HepG2 (cell line): ENCODE results near the gene ARHGAP33. TPM values are rescaled to one million over a fixed set of nuclear protein-coding genes. Genes with fewer than 3 reads are reported as not detected.

Experiments used
- AHR ChIP-seq: IDR thresholded peaks from 2 replicates; pipeline ENCODE4 v1.6.1; 2018; ENCODE audit warnings: missing genetic modification reagents, missing compliant biosample characterization
- GATAD1 ChIP-seq: IDR thresholded peaks from 2 replicates; pipeline ENCODE4 v1.6.1; 2016; ENCODE audit warnings: missing genetic modification reagents, missing compliant biosample characterization
- MAZ ChIP-seq, 2 experiments: sonication (generic) in 1 of 2; formaldehyde crosslinking in 1 of 2; IDR thresholded peaks; 2 replicates each; pipeline versions ENCODE4 v1.5.0 to v1.6.1; 2012 to 2020; ENCODE audit warnings: low read depth in 2 of 2, mild to moderate bottlenecking in 2 of 2, borderline replicate concordance in 1 of 2, improper control_type of control experiment in 1 of 2, low read length in 1 of 2, missing genetic modification reagents in 1 of 2, moderate library complexity in 1 of 2
- PHF8 ChIP-seq: sonication (generic); formaldehyde crosslinking; IDR thresholded peaks from 2 replicates; pipeline ENCODE4 v1.5.0; 2020; ENCODE audit warnings: missing genetic modification reagents
- POLR2G ChIP-seq: fragments of 200-400 bp; formaldehyde crosslinking; IDR thresholded peaks from 2 replicates; pipeline ENCODE4 v1.6.1; 2018; ENCODE audit warnings: mild to moderate bottlenecking, low read depth, low read length, moderate library complexity
- PPARG ChIP-seq: conservative IDR thresholded peaks from 2 replicates; pipeline ENCODE4 v1.6.1; 2016; ENCODE audit warnings: missing biosample characterization, missing genetic modification reagents
- RBFOX2 ChIP-seq: fragments of 200-400 bp; formaldehyde crosslinking; IDR thresholded peaks from 2 replicates; pipeline ENCODE4 v1.6.1; 2017; ENCODE audit warnings: low read depth, mild to moderate bottlenecking, low read length
- REPIN1 ChIP-seq: sonication (generic); formaldehyde crosslinking; IDR thresholded peaks from 2 replicates; pipeline ENCODE4 v1.8.0; 2022; ENCODE audit warnings: missing genetic modification reagents, low read depth, mild to moderate bottlenecking, borderline replicate concordance
- SP2 ChIP-seq: sonication (generic); formaldehyde crosslinking; IDR thresholded peaks from 2 replicates; pipeline ENCODE4 v1.5.1; 2020; ENCODE audit warnings: mild to moderate bottlenecking, missing genetic modification reagents
- SRSF1 ChIP-seq: fragments of 200-400 bp; formaldehyde crosslinking; optimal IDR thresholded peaks from 2 replicates; pipeline ENCODE3; 2017; ENCODE audit warnings: mild to moderate bottlenecking, low read depth, low read length, moderate library complexity
- YY1 ChIP-seq: IDR thresholded peaks from 2 replicates; pipeline ENCODE4 v1.6.1; 2011; ENCODE audit warnings: low read length, low read depth, moderate library complexity, mild to moderate bottlenecking; ENCODE audit not compliant: insufficient read depth, insufficient replicate concordance
- ZBTB42 ChIP-seq: sonication (generic); formaldehyde crosslinking; IDR thresholded peaks from 2 replicates; pipeline ENCODE4 v1.5.0; 2020; ENCODE audit warnings: mild to moderate bottlenecking, missing genetic modification reagents
- ZFX ChIP-seq: sonication (generic); formaldehyde crosslinking; IDR thresholded peaks from 2 replicates; pipeline ENCODE4 v1.4.0; 2020; ENCODE audit warnings: mild to moderate bottlenecking, low read depth, missing genetic modification reagents, moderate library complexity
- ZFY ChIP-seq: sonication (generic); formaldehyde crosslinking; IDR thresholded peaks from 2 replicates; pipeline ENCODE4 v1.4.0; 2020; ENCODE audit warnings: missing genetic modification reagents
- ZNF781 ChIP-seq: sonication (generic); formaldehyde crosslinking; IDR thresholded peaks from 2 replicates; pipeline ENCODE4 v1.5.1; 2020; ENCODE audit warnings: borderline replicate concordance, mild to moderate bottlenecking, missing genetic modification reagents; ENCODE audit errors: not compliant biosample characterization
- polyA plus RNA-seq, 8 experiments: library from polyadenylated mRNA; depleted of rRNA in 3 of 8; stranded (reverse) in 7 of 8; unstranded in 1 of 8; fragments of >200 nt; fragmentation: Illumina TruSeq in 4 of 8; extraction: Trizol in 4 of 8; gene quantifications; 2 replicates each; pipeline versions ENCODE4 v1.2.1 to v1.2.3, GENCODE V29; 2011 to 2016; ENCODE audit warnings: low read depth in 4 of 8, missing spikeins in 1 of 8, mixed read lengths in 1 of 8; ENCODE audit not compliant: insufficient read depth in 1 of 8
- total RNA-seq, 5 experiments: library from RNA; depleted of rRNA; stranded (reverse); fragments of >200 nt; fragmentation: Illumina TruSeq; extraction: Trizol; gene quantifications; 2 replicates each; pipeline ENCODE4 v1.2.3, GENCODE V29; 2016; ENCODE audit warnings: low read depth in 1 of 5
- TF ChIP-seq, protein P1 (sequence below): sonication (generic); formaldehyde crosslinking; IDR thresholded peaks from 2 replicates; pipeline ENCODE4 v1.4.0; 2020; ENCODE audit warnings: missing genetic modification reagents
- TF ChIP-seq, protein P2 (sequence below): IDR thresholded peaks from 2 replicates; pipeline ENCODE4 v1.6.1; 2018; ENCODE audit warnings: missing genetic modification reagents, mild to moderate bottlenecking, missing compliant biosample characterization
- TF ChIP-seq, protein P3 (sequence below): sonication (generic); formaldehyde crosslinking; IDR thresholded peaks from 2 replicates; pipeline ENCODE4 v1.4.0; 2020; ENCODE audit warnings: missing genetic modification reagents
- TF ChIP-seq, protein P4 (sequence below): IDR thresholded peaks from 2 replicates; pipeline ENCODE4 v1.6.1; 2012; ENCODE audit warnings: low read depth, low read length, improper control_type of control experiment

Gene ARHGAP33
- total and polyA plus RNA-seq, 2 of the 13 experiments (the other 11 are each of a cell fraction or from before 2014, with no cell fraction given): 1.3 to 2.7 TPM

DNA sequence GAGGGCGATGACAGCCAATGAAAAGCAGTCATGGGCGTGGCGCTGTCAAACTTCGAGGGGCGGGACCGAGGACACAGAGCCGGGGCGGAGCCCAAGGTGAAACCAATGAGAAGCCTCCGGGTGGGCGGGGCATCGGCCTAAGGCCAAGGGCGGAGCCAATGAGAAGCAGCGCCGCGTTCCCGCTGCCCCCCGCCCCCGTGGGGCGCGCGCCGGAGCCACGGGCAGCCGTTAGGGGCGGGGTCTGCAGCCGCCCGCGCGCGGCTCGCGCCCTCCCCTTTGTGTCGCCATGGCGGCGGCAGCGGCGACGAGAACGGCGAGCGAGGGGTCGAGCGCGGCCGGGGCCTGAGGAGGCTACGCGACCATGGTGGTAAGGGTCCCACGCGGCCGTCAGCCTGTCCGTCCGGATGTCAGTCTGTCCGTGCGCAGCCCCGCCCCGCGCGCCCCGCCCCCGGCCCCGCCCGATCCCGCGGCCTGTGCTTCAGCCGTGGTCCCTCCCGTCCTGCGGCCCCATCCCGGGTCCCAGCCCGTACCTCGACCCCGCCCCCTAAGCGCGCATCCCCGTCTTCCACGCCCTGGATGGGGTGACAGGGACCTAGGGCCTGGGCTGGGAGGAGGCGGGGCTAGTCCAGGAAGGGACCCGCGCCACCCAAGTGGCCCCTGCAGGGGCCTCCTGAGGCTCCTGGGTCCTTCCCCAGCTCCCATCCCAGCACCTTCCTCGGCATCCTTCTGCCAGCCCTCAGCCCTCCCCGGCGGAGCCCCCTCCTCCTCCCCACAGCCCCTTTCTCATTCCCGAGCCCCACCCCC is at the start of gene ARHGAP33 (continued):
- TF ChIP-seq, protein P1, sequence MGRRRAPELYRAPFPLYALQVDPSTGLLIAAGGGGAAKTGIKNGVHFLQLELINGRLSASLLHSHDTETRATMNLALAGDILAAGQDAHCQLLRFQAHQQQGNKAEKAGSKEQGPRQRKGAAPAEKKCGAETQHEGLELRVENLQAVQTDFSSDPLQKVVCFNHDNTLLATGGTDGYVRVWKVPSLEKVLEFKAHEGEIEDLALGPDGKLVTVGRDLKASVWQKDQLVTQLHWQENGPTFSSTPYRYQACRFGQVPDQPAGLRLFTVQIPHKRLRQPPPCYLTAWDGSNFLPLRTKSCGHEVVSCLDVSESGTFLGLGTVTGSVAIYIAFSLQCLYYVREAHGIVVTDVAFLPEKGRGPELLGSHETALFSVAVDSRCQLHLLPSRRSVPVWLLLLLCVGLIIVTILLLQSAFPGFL (CRISPR knock-in tag): no peak
- 0 out of 2 replicates have a peak, but pooled peaks have one; percentile 33 for TF ChIP-seq POLR2G
- TF ChIP-seq SP2 (CRISPR knock-in tag): peak; percentile 77
- no peak for TF ChIP-seq ZBTB42 (CRISPR knock-in tag)
- no peak for TF ChIP-seq AHR (CRISPR knock-in tag)
- no peak for TF ChIP-seq SRSF1
- TF ChIP-seq PHF8 (CRISPR knock-in tag): peak; percentile 47
- TF ChIP-seq PPARG (CRISPR knock-in tag): no peak
- TF ChIP-seq RBFOX2: peak; percentile 36; the same call in 1 of the 2 replicates
- TF ChIP-seq, protein P2, sequence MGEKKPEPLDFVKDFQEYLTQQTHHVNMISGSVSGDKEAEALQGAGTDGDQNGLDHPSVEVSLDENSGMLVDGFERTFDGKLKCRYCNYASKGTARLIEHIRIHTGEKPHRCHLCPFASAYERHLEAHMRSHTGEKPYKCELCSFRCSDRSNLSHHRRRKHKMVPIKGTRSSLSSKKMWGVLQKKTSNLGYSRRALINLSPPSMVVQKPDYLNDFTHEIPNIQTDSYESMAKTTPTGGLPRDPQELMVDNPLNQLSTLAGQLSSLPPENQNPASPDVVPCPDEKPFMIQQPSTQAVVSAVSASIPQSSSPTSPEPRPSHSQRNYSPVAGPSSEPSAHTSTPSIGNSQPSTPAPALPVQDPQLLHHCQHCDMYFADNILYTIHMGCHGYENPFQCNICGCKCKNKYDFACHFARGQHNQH: no peak
- TF ChIP-seq YY1: peak; percentile 83
- no peak for TF ChIP-seq ZNF781 (CRISPR knock-in tag)
- TF ChIP-seq REPIN1: no peak
- TF ChIP-seq, protein P3, sequence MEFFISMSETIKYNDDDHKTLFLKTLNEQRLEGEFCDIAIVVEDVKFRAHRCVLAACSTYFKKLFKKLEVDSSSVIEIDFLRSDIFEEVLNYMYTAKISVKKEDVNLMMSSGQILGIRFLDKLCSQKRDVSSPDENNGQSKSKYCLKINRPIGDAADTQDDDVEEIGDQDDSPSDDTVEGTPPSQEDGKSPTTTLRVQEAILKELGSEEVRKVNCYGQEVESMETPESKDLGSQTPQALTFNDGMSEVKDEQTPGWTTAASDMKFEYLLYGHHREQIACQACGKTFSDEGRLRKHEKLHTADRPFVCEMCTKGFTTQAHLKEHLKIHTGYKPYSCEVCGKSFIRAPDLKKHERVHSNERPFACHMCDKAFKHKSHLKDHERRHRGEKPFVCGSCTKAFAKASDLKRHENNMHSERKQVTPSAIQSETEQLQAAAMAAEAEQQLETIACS (CRISPR knock-in tag): peak; percentile 84
- TF ChIP-seq GATAD1: no peak
- TF ChIP-seq, protein P4, sequence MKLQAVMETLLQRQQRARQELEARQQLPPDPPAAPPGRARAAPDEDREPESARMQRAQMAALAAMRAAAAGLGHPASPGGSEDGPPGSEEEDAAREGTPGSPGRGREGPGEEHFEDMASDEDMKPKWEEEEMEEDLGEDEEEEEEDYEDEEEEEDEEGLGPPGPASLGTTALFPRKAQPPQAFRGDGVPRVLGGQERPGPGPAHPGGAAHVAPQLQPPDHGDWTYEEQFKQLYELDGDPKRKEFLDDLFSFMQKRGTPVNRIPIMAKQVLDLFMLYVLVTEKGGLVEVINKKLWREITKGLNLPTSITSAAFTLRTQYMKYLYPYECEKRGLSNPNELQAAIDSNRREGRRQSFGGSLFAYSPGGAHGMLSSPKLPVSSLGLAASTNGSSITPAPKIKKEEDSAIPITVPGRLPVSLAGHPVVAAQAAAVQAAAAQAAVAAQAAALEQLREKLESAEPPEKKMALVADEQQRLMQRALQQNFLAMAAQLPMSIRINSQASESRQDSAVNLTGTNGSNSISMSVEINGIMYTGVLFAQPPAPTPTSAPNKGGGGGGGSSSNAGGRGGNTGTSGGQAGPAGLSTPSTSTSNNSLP: no peak
- peak; percentile 35; the same call in 1 of the 2 replicates for TF ChIP-seq ZFY (CRISPR knock-in tag)
- TF ChIP-seq MAZ (IDR thresholded peaks at IDR 0.05; ENCODE audit: borderline replicate concordance, low read depth, low read length): peak; percentile 69; the same call in 1 of the 2 replicates
- TF ChIP-seq MAZ (CRISPR knock-in tag; IDR thresholded peaks at IDR 0.05; ENCODE audit: low read depth): 0 out of 2 replicates have a peak, but pooled peaks have one; percentile 51
- peak; percentile 32; the same call in 1 of the 2 replicates for TF ChIP-seq ZFX (CRISPR knock-in tag)
